IMR-90 (cell line): ENCODE data around the gene LCE1E. TPM values are rescaled to one million over a fixed set of nuclear protein-coding genes. Genes with fewer than 3 reads are reported as not detected.

Source experiments
- ATAC-seq: fragments of 200-7000 bp; cut with Tn5 transposase; 2 replicates; pipeline ENCODE4 v1.9.1; 2020; ENCODE audit warnings: low read depth, mild to moderate bottlenecking, moderate library complexity
- BruUV-seq: library from RNA; stranded (reverse); fragments of 400-500 nt; replicated peaks from 2 replicates; lab custom pipeline; 2021; lab: Mats Ljungman, UMichigan
- CTCF ChIA-PET: fragments of 300-600 bp; formaldehyde crosslinking; extraction: SDS; loops from one replicate; lab custom pipeline; 2021; ENCODE audit warnings: antibody characterized with exemption; lab: Yijun Ruan, JAX
- POLR2A ChIA-PET: fragments of 300-600 bp; sonication (Branson Sonifier 250); formaldehyde crosslinking; loops from one replicate; lab custom pipeline; 2022; ENCODE audit warnings: antibody characterized with exemption; ENCODE audit not compliant: unreplicated experiment; lab: Charles Lee
- DNase-seq: peaks from one replicate; pipeline ENCODE4 v3.0.0; 2013
- H2AFZ ChIP-seq: replicated peaks from 2 replicates; pipeline ENCODE3; 2013; ENCODE audit warnings: low read length, mild to moderate bottlenecking; ENCODE audit not compliant: poor library complexity
- H2AK5ac ChIP-seq: 2 replicates; pipeline ENCODE4 v1.6.1; 2013; ENCODE audit warnings: low read depth, low read length, inconsistent platforms
- H2AK9ac ChIP-seq: replicated peaks from 2 replicates; pipeline ENCODE3; 2013; ENCODE audit warnings: mild to moderate bottlenecking, low read depth, low read length, moderate library complexity; ENCODE audit not compliant: poor library complexity
- H2BK120ac ChIP-seq: 2 replicates; pipeline ENCODE4 v1.6.1; 2013; ENCODE audit warnings: low read depth, low read length, inconsistent platforms
- H2BK15ac ChIP-seq: 3 replicates; pipeline ENCODE4 v1.6.1; 2013; ENCODE audit warnings: low read depth, low read length, inconsistent platforms
- H2BK20ac ChIP-seq: 2 replicates; pipeline ENCODE4 v1.6.1; 2013; ENCODE audit warnings: low read depth, mild to moderate bottlenecking, inconsistent platforms, low read length, moderate library complexity
- H2BK5ac ChIP-seq: 2 replicates; pipeline ENCODE4 v1.6.1; 2013; ENCODE audit warnings: mild to moderate bottlenecking, low read depth, low read length, inconsistent platforms; ENCODE audit not compliant: poor library complexity, severe bottlenecking
- H3K14ac ChIP-seq: replicated peaks from 2 replicates; pipeline ENCODE4 v1.6.1; 2013; ENCODE audit warnings: low read depth, low read length, inconsistent platforms
- H3K18ac ChIP-seq: 2 replicates; pipeline ENCODE4 v1.6.1; 2013; ENCODE audit warnings: low read depth, low read length, control low read depth
- H3K23ac ChIP-seq: 2 replicates; pipeline ENCODE4 v1.6.1; 2013; ENCODE audit warnings: low read depth, low read length, inconsistent platforms
- H3K27ac ChIP-seq: 2 replicates; pipeline ENCODE4 v1.5.1; 2013; ENCODE audit warnings: mild to moderate bottlenecking, control low read depth, low read length; ENCODE audit not compliant: insufficient read depth
- H3K27me3 ChIP-seq: 2 replicates; pipeline ENCODE4 v1.6.1; 2013; ENCODE audit warnings: low read length; ENCODE audit not compliant: control insufficient read depth, insufficient read depth
- H3K36me3 ChIP-seq: 2 replicates; pipeline ENCODE4 v1.6.1; 2013; ENCODE audit warnings: low read length, mixed read lengths; ENCODE audit not compliant: control insufficient read depth, insufficient read depth
- H3K4ac ChIP-seq: 2 replicates; pipeline ENCODE4 v1.6.1; 2013; ENCODE audit warnings: low read depth, low read length, inconsistent platforms
- H3K4me1 ChIP-seq: 2 replicates; pipeline ENCODE4 v1.6.1; 2013; ENCODE audit warnings: low read length, mixed read lengths; ENCODE audit not compliant: control insufficient read depth, insufficient read depth
- H3K4me2 ChIP-seq: 2 replicates; pipeline ENCODE4 v1.6.1; 2013; ENCODE audit warnings: low read depth, mild to moderate bottlenecking, control low read depth, low read length, moderate library complexity
- H3K4me3 ChIP-seq: 2 replicates; pipeline ENCODE4 v1.5.1; 2013; ENCODE audit warnings: low read depth, mild to moderate bottlenecking, control low read depth, low read length, moderate library complexity; ENCODE audit not compliant: insufficient read depth
- H3K56ac ChIP-seq: 2 replicates; pipeline ENCODE4 v1.6.1; 2013; ENCODE audit warnings: low read length, inconsistent platforms; ENCODE audit not compliant: insufficient read depth; ENCODE audit errors: extremely low read depth
- H3K79me1 ChIP-seq, 2 experiments: 2 replicates each; pipeline ENCODE4 v1.6.1; 2013; ENCODE audit warnings: low read length in 2 of 2, inconsistent platforms in 1 of 2, low read depth in 1 of 2
- H3K9ac ChIP-seq: 2 replicates; pipeline ENCODE4 v1.6.1; 2013; ENCODE audit warnings: low read depth, low read length, control low read depth
- H3K9me1 ChIP-seq: 2 replicates; pipeline ENCODE4 v1.6.1; 2013; ENCODE audit warnings: low read length, inconsistent platforms; ENCODE audit not compliant: insufficient read depth
- H3K9me3 ChIP-seq: 2 replicates; pipeline ENCODE4 v1.6.1; 2013; ENCODE audit warnings: low read length; ENCODE audit not compliant: control insufficient read depth, insufficient read depth
- H4K20me1 ChIP-seq: 2 replicates; pipeline ENCODE4 v1.6.1; 2013; ENCODE audit warnings: low read length, inconsistent platforms; ENCODE audit not compliant: insufficient read depth
- H4K5ac ChIP-seq: 2 replicates; pipeline ENCODE4 v1.6.1; 2013; ENCODE audit warnings: mild to moderate bottlenecking, low read depth, low read length, control low read depth
- H4K8ac ChIP-seq, 2 experiments: 2 replicates each; pipeline ENCODE4 v1.6.1; 2013; ENCODE audit warnings: low read depth in 2 of 2, low read length in 2 of 2, control low read depth in 1 of 2, inconsistent platforms in 1 of 2
- H4K91ac ChIP-seq: 2 replicates; pipeline ENCODE4 v1.6.1; 2013; ENCODE audit warnings: low read depth, low read length, inconsistent platforms; ENCODE audit not compliant: insufficient read depth
- BHLHE40 ChIP-seq: fragments of 150-350 bp; IDR thresholded peaks from 2 replicates; pipeline ENCODE4 v1.6.1; 2016; ENCODE audit warnings: mild to moderate bottlenecking, low read depth, low read length
- CTCF ChIP-seq: conservative IDR thresholded peaks from 2 replicates; pipeline ENCODE4 v1.5.1; 2012; ENCODE audit warnings: mild to moderate bottlenecking, low read depth, low read length, improper control_type of control experiment
- MAFK ChIP-seq: IDR thresholded peaks from 2 replicates; pipeline ENCODE4 v1.6.1; 2012; ENCODE audit warnings: low read depth, low read length, improper control_type of control experiment
- MXI1 ChIP-seq: IDR thresholded peaks from 2 replicates; pipeline ENCODE4 v1.6.1; 2012; ENCODE audit warnings: low read depth, mild to moderate bottlenecking, low read length, moderate library complexity, borderline replicate concordance
- NFE2L2 ChIP-seq: fragments of 150-350 bp; IDR thresholded peaks from 2 replicates; pipeline ENCODE4 v1.6.1; 2016; ENCODE audit warnings: low read depth, mild to moderate bottlenecking, low read length
- RCOR1 ChIP-seq: IDR thresholded peaks from 2 replicates; pipeline ENCODE4 v1.6.1; 2012; ENCODE audit warnings: mild to moderate bottlenecking, low read length, improper control_type of control experiment; ENCODE audit not compliant: insufficient replicate concordance
- RFX5 ChIP-seq: IDR thresholded peaks from 2 replicates; pipeline ENCODE4 v1.8.0; 2012; ENCODE audit warnings: low read depth, mild to moderate bottlenecking, low read length, moderate library complexity
- SMC3 ChIP-seq: fragments of 150-350 bp; IDR thresholded peaks from 2 replicates; pipeline ENCODE4 v1.6.1; 2016; ENCODE audit warnings: low read depth, mild to moderate bottlenecking, antibody characterized with exemption, low read length, moderate library complexity
- USF2 ChIP-seq: fragments of 150-350 bp; IDR thresholded peaks from 2 replicates; pipeline ENCODE4 v1.6.1; 2017; ENCODE audit warnings: mild to moderate bottlenecking, antibody characterized with exemption, low read length, low read depth
- dilution Hi-C: fragments of 300-500 bp; cut with HindIII; formaldehyde crosslinking; loops from one replicate; pipeline ENCODE4 v1.14.3; 2018; ENCODE audit warnings: low sequenced_read_pairs; ENCODE audit not compliant: unreplicated experiment
- in situ Hi-C: fragments of 300-500 bp; cut with MboI; formaldehyde crosslinking; loops from 3 replicates; pipeline ENCODE4 v1.14.3; 2019; ENCODE audit warnings: low sequenced_read_pairs, inconsistent platforms, mixed read lengths
- intact Hi-C: fragments of 100-400 bp; cut with micrococcal nuclease; formaldehyde crosslinking; loops from 2 replicates; pipeline ENCODE4 v1.10.0; 2022
- polyA plus RNA-seq, 3 experiments: library from polyadenylated mRNA; depleted of rRNA; stranded (reverse); fragments of >200 nt; gene quantifications; 2 replicates each; pipeline ENCODE4 v1.2.3, GENCODE V29; 2012; ENCODE audit warnings: low replicate concordance in 1 of 3
- total RNA-seq: library from RNA; depleted of rRNA; stranded (reverse); fragments of >200 nt; gene quantifications from 2 replicates; pipeline ENCODE4 v1.2.3, GENCODE V29; 2012

LCE1E gene
- total and polyA plus RNA-seq, 2 of the 4 experiments (the other 2 are of a cell fraction) = not detected

GRCh38 chr1:152741656-152742055, 44.4 kb upstream of the LCE1E start:
- no peak overlapping the region for H2BK15ac ChIP-seq
- in situ Hi-C loops = no loop called here
- no peak overlapping the region for H2BK120ac ChIP-seq
- no peak overlapping the region for H2BK20ac ChIP-seq
- H3K4me1 ChIP-seq = no peaks in the 10 kb centered on the region; the same call in 1 of the 2 replicates
- H4K8ac ChIP-seq = no peak overlapping the region
- H3K36me3 ChIP-seq = no peaks in the 10 kb centered on the region
- H3K27ac ChIP-seq = no peak overlapping the region
- H2AK5ac ChIP-seq = no peak overlapping the region
- H3K56ac ChIP-seq = no peak overlapping the region
- no peak for ATAC-seq
- H2BK5ac ChIP-seq = no peak overlapping the region
- no peaks in the 10 kb centered on the region for H3K79me1 ChIP-seq
- H4K20me1 ChIP-seq = no peaks in the 10 kb centered on the region
- ChIA-PET CTCF (no interaction called here), POLR2A (no interaction called here)
- no peak overlapping the region for H3K18ac ChIP-seq
- no peak overlapping the region for H3K4ac ChIP-seq
- H4K5ac ChIP-seq = no peak overlapping the region
- H2AFZ ChIP-seq = no peak overlapping the region
- no peak overlapping the region for H3K14ac ChIP-seq
- H3K4me2 ChIP-seq = no peak overlapping the region
- intact Hi-C loops = no loop called here
- TF ChIP-seq RCOR1 (no peak), NFE2L2 (no peak), SMC3 (no peak), MAFK (no peak), CTCF (no peak), MXI1 (no peak), USF2 (no peak), RFX5 (no peak), BHLHE40 (no peak)
- no peaks in the 10 kb centered on the region for H3K9me1 ChIP-seq
- H3K4me3 ChIP-seq = no peak overlapping the region
- H4K91ac ChIP-seq = no peak overlapping the region
- DNase-seq = no peak
- no peak overlapping the region for H3K23ac ChIP-seq
- H2AK9ac ChIP-seq = no peak overlapping the region
- dilution Hi-C loops = no loop called here
- H3K9ac ChIP-seq = no peak overlapping the region
- BruUV-seq = no TSS peak
- no peaks in the 10 kb centered on the region for H3K9me3 ChIP-seq
- no peaks in the 10 kb centered on the region for H3K27me3 ChIP-seq
